Measurements from ENCODE around the gene RORC.

The RORC gene

DNA sequence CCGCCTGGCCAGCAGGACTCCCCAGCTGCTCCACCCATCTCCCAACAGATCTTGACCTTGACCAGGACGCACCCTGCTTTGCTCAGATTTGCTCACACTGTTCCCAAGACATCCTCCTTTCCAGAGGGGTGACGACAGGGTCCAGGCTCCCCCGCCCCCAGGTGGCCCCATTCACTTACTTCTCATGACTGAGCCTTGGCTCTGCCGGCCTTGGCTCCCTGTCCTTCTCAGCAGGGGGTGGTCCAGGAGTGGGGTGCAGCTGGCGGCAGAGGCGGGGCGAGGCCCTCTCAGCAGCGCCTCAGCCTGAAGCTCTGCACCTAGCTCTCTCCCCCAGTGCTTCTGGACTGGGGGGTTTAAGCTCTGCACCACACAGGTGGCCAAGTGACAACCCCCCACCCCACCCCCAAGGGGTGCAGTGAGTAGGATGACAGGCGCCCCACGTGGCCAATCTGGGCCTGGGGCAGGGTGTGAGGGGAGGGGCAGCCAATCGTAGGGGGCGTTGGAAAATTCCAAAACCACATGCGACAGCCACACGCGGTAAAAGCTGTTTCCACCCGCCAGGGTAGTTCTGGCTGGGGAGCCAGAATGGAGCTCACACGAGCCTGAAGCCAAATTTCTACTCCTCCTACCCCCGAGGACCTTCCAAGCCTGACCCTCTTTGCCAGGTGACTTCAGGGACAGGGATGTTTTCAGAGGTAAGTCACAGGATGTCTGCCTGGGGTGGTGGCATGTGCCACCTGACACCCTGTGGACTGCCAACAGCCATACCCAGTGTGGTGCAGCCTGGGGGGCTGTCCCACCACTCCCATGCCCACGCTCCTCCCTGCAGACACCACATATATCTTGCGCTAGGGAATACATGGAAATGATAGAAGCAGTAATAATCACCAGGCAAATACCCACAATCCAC lies 5.6 kb downstream of the RORC start:
- no peak for DNase-seq

DNA sequence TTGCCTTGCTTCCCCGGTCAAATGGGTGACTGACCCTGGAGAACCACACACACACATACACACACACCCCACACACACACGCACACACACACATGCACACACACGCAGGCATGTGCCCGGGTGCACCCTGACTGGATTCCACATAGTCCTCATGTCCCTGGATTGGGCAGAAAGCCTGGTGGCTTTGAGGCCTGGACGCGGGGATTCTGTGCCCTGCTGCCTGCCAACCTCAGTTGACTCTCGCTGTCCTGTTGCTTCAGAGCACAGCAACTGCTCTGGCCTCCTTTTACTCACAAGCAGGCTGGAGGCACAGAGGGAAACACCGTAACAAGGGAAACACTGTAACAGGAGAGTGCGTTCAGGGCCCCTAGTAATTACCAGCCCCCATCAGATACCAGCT lies 6.4 kb downstream of the RORC start:
- DNase-seq = no peak

DNA sequence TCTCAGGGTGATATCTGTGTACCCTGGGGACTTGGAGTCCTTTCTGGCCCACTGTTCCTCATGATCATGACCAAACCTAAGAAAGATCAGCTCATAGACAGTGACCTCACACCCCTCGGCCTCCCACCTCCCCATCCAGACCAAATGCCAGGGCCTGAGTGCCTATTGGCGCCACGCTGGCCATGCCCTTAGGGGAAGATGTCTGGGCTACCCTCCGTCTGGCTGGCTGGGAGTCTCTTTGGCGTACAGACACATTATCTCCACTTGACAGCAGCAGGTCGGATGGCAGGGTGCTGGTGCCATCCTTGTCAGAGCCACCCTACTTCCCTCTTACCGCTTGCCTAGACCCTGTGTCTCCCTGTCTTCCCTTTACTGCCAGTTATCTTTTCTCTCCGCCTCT lies 8.4 kb downstream of the RORC start:
- no peak for DNase-seq

- no peak for DNase-seq
Observed at GRCh38 chr1:151822404-151822803, 9.2 kb downstream of the RORC start.

DNA sequence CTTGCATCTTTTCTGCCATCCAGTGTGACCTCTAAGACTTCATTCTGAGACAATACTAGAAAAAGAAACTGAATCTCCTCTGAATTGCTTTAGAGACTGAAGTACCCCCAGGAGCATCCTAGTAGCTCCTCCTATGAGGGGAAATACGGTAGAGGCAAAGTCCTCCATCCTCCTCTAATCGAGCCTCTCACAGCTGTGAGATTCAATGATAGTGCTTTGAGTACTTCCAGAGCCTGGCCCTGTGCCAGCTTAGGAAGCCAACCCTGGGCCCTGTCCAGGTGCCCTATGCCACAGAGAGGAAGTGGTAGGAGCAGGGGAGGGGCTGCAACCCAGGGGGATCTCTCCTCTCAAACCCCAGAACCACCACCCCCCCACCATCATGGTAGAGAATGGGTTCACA lies 10.7 kb downstream of the RORC start:
- no peak for DNase-seq

DNA sequence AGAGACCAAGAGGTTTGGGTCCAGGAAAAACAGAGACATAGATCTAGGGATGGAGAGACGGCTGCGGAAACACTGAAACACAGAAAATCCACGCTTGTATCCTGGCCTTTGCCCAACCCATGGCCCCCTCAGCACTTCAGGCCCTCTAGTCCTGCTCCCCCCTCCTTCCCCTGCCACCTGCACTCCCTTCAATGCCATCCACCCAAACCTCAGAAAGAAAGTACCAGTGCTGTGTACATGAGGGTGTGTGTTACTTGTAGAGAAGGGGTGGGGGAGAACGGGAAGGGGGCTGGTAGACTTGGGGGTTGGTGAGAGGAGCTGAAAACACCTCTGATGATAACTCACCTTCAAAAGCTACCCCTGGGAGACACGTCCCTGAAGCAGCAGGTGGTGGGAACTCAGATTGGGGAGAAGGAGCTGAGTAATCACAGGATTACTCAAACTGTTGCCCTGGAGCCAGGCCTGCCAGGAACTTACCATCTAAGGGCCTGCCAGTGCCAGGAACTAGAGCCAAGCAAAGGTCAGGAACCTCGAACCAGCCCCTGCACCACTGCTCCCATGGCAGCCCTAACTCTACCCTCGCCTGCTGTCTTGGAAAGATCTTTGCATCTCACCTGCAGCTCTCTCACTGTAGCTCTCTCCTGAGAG lies 11.5 kb downstream of the RORC start:
- no peak for DNase-seq

- DNase-seq = no peak
Observed at GRCh38 chr1:151819227-151819835, 12.3 kb downstream of the RORC start.

DNA sequence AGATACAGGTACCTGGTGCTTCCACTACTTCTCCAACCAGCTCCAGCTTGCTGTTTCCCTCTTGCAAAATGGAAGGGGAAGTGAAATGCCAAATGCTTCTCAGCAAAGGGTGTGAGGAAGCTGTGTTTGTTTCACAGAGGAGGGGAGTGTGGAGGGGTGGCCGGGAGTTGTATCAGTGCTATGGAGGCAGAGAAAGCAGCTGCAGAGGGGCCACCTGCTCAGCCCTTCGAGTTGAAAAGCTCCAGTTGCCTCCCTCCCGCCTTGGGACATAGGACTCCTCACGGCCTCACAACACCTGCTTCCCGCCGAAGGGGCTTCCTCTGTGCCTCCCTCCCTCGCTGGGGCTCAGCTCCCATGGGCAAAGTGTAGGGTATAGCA lies 14.3 kb downstream of the RORC start:
- DNase-seq = no peak

DNA sequence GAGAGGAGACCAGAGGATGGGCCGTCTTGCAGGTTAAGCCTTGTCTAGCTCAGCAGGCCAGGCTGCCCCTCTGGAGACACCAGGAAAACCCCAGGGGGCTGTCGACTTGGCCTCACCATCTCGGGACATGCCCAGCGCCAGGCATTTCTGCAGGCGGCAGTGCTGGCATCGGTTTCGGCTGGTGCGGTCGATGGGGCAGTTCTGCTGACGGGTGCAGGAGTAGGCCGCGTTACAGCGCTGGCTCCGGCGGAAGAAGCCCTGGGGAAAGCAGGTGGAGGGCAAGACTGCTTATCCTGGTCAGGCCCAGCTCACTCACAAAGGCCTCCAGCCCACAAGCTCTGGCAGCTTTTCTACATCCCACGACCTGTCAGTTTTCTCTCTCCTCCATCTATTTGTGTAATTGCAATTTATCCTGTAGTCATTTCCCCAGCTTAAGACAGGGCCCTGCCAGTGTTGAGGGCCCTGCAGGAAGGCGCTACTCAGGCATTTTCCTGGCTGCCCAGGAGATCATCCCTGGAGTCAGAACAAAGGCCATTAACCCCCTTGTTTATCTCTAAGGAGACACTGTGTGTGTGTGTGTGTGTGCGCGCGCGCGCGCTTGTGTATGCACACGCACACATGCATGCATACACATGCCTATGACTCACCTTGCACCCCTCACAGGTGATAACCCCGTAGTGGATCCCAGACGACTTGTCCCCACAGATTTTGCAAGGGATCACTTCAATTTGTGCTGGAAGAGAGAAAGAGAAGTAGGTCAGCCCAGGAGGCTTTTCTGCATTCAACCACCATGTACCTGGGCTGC lies 14.9 kb downstream of the RORC start:
- DNase-seq = no peak

GRCh38 chr1:151815716-151816327 lies 15.8 kb downstream of the RORC start:
- DNase-seq = no peak

- DNase-seq = no peak
Observed at GRCh38 chr1:151814971-151815545, 16.5 kb downstream of the RORC start.

GRCh38 chr1:151814426-151814825 lies 17.2 kb downstream of the RORC start:
- no peak for DNase-seq

DNA sequence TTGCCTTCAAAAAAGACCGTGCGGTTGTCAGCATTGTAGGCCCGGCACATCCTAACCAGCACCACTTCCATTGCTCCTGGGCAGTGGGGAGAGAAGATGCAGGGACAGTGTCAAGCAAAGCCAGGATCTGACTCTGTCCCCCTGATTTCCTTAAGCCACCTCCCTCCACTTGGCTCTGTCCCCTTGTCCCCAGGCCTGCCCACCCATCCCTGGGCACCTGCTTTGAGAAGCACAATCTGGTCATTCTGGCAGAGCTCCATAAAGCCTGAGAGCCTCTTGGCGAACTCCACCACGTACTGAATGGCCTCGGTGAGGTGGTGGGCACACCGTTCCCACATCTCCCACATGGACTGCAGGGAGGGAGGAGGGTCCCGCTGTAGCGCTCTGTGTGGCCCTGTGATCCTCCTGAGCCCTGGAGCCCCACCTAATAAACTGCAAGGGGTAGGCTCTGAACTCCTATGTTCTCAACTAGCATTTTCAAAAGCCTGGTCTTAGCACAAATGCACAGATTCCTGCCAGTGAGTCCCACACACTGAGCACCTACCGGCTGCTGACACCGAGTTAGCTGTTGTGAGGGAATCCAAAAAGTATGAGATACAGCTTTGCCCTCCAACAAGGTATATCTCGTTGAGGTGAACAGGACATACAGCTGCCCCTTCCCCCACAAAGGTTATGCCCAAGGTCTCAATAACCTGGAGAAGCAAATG lies 18.2 kb downstream of the RORC start:
- DNase-seq = no peak

- no peak for DNase-seq
Observed at GRCh38 chr1:151811181-151811580, 20.4 kb downstream of the RORC start.

DNA sequence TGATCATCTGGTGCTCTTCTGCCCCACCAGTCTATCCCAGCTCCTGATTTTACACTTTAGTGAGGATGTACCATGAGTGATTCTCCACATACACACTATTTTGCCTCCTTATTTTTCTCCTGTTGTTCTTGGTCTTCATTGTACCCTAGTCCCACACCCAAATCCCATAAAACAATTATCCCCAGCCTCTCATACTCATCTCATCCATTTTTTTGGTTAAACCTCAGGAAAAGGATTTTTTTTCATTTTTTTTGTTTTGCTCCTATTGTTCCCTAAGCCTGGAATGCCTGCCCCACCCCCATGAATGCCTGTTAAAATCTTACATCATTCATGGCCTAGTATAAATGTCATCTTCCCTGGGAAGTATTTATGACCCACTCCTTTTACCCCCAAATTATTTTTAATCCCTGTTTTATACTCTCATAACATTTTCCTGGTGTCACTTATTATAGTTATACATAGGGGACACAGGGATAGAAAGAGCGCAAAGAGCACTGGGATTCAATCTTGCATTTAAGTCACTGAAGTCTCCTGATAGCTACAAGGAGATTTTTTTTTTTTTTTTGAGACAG lies 21.5 kb downstream of the RORC start:
- no peak for DNase-seq

DNA sequence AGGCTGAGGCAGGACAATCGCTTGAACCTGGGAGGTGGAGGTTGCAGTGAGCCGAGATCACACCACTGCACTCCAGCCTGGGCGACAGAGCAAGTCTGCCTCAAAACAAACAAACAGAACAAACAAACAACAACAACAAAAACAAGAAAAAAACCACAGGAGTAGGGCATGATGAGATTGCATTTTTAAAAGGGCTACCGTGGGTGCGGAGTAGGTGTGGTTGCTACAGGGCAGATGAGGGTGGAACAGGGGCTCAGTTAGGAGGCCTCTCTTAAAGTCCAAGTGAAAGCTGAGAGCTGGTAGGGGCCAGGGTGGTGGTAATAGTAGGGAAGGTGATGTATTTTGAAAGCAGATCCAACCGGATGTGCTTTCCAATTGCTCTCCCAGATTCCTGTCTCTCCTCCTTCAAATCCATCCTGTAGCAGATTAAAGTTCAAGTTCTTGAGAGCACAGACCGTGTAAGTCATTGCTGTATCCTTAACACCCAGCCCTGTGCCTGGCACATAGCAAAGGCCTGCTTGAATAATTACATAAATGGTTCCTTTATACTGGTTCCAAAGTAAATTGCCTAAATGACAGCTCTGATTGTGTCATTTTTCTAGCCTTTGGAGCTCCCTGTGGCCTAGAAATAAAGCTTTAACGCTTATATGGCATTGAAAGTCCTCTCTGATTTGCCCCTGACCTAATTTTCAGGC lies 22.2 kb downstream of the RORC start:
- no peak for DNase-seq

DNA sequence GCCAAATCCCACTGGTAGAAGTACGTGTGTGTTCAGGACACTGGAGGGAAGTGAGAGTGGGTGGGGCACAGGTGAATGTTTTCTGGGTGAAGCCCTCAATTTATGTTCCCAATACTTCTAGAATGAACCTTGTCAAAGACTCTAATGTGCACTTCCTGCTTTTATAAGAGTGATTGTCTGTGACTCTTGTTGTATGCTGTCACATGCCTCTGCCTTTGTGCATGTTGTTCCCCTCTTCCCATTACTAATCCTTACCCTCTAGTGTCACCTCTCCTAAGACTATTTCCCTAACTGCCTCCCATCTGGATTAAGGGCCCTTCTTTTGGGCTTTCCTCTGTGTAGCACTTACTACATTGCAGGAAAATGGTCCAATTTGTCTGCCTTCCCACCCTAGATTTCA lies 23.8 kb downstream of the RORC start:
- DNase-seq = no peak

- no peak for DNase-seq
Observed at GRCh38 chr1:151807131-151807530, 24.5 kb downstream of the RORC start.

DNA sequence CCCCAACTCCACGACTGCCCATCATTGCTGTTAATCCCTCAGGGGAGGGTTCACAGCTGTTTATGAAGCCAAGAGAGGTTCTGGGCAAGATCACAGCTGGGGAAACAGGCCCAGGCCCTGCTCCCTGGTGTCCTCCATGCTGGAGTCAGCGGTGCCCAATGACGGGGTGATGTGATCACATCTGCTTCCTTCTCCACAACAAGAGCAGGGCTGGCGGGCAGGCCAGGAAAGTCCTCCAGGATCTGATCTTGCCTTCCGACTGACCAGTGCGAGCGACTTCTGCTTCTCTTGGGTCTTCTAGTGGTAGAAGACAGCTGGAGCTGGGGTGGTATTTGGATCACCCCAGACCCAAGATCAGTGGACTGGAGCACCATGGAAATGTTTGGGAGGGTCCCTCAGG lies 25.4 kb downstream of the RORC start:
- DNase-seq = no peak

GRCh38 chr1:151805066-151805820 lies 26.4 kb downstream of the RORC start, which contains the start of gene LINGO4:
Gene LINGO4, minus strand, starts transcription at chr1:151805419. Its CDS starts 2,715 bp downstream, at chr1:151802704.
- DNase-seq = no peak
